Skin epidermis (tissue), 12 donors: ENCODE results near the gene NUP133.
"Not testable (repeated sequence)": the region's sequence is repeated elsewhere in the genome, so short reads cannot be mapped to it uniquely, and the experiment has no call there.

Experiments used
- H3K27ac ChIP-seq, 21 experiments: fragments of 200-600 bp; sonication (generic) in 11 of 21; one replicate each; pipeline ENCODE4 v1.5.0; 2020; ENCODE audit warnings: mild to moderate bottlenecking in 3 of 21, inconsistent platforms in 2 of 21, moderate library complexity in 2 of 21
- H3K4me3 ChIP-seq, 7 experiments: fragments of 200-600 bp; sonication (generic) in 2 of 7; one replicate each; pipeline ENCODE4 v1.5.0; 2020; ENCODE audit warnings: inconsistent platforms in 2 of 7, mild to moderate bottlenecking in 2 of 7, moderate library complexity in 1 of 7

NUP133 gene

GRCh38 chr1:229396585-229397206, 111.4 kb downstream of the NUP133 start:
- Histone ChIP-seq H3K4me3 (no peak overlapping the region), H3K27ac (no peak overlapping the region)

- not testable (repeated sequence) for H3K27ac ChIP-seq, H3K4me3 ChIP-seq
These were observed 113.6 kb downstream of the NUP133 start for GRCh38 chr1:229394517-229394916.

GRCh38 chr1:229392936-229393335, 115.2 kb downstream of the NUP133 start:
- H3K27ac ChIP-seq, result no peak overlapping the region
- H3K4me3 ChIP-seq, result no peak overlapping the region
